GM23338 (cell line): ENCODE data around the gene BBS4. TPM values are rescaled to one million over a fixed set of nuclear protein-coding genes. Genes with fewer than 3 reads are reported as not detected.

Experiments
- ATAC-seq: fragments of 200-7000 bp; cut with Tn5 transposase; 3 replicates; pipeline ENCODE4 v1.9.1; 2020
- DNase-seq: peaks from one replicate; pipeline ENCODE4 v3.0.0-alpha.2; 2015; ENCODE audit warnings: low spot score
- H2AFZ ChIP-seq: fragments of 200-600 bp; sonication (generic); 2 replicates; pipeline ENCODE4 v1.8.0; 2016; ENCODE audit warnings: antibody characterized with exemption, mild to moderate bottlenecking, moderate library complexity
- H3F3A ChIP-seq: fragments of 200-600 bp; sonication (generic); replicated peaks from 2 replicates; pipeline ENCODE4 v1.8.0; 2017; ENCODE audit warnings: antibody characterized with exemption, mixed run types, low read depth
- H3K27ac ChIP-seq: fragments of 200-600 bp; sonication (generic); 2 replicates; pipeline ENCODE4 v1.6.1; 2016; ENCODE audit warnings: low read depth
- H3K27me3 ChIP-seq: fragments of 200-600 bp; sonication (generic); 2 replicates; pipeline ENCODE4 v1.8.0; 2016; ENCODE audit warnings: mild to moderate bottlenecking, mixed run types, moderate library complexity; ENCODE audit not compliant: insufficient read depth
- H3K36me3 ChIP-seq: fragments of 200-600 bp; sonication (generic); 2 replicates; pipeline ENCODE4 v1.8.0; 2016; ENCODE audit warnings: mild to moderate bottlenecking; ENCODE audit not compliant: insufficient read depth
- H3K4me1 ChIP-seq: fragments of 200-600 bp; sonication (generic); 2 replicates; pipeline ENCODE4 v1.8.0; 2016; ENCODE audit warnings: mild to moderate bottlenecking, moderate library complexity; ENCODE audit not compliant: insufficient read depth
- H3K4me2 ChIP-seq: fragments of 200-600 bp; sonication (generic); 2 replicates; pipeline ENCODE4 v1.7.1; 2017; ENCODE audit warnings: mixed run types
- H3K4me3 ChIP-seq: fragments of 200-600 bp; sonication (generic); 2 replicates; pipeline ENCODE4 v1.6.1; 2016; ENCODE audit warnings: mixed run types
- H3K79me2 ChIP-seq: fragments of 200-600 bp; sonication (generic); replicated peaks from 2 replicates; pipeline ENCODE4 v1.8.0; 2017; ENCODE audit warnings: mild to moderate bottlenecking; ENCODE audit not compliant: insufficient read depth
- H3K9me2 ChIP-seq: fragments of 200-600 bp; sonication (generic); 2 replicates; pipeline ENCODE4 v1.8.0; 2017; ENCODE audit not compliant: insufficient read depth
- H4K20me1 ChIP-seq: fragments of 200-600 bp; sonication (generic); replicated peaks from 2 replicates; pipeline ENCODE4 v1.8.0; 2017; ENCODE audit warnings: mild to moderate bottlenecking; ENCODE audit not compliant: insufficient read depth
- H3K27ac Mint-ChIP-seq: 2 replicates; pipeline ENCODE4 v1.8.0; 2020; ENCODE audit warnings: inconsistent platforms, mild to moderate bottlenecking, moderate library complexity, mixed read lengths
- H3K27me3 Mint-ChIP-seq: 3 replicates; pipeline ENCODE4 v1.8.0; 2022; ENCODE audit warnings: low read depth, mild to moderate bottlenecking, moderate library complexity, mixed read lengths, inconsistent platforms; ENCODE audit not compliant: insufficient read depth, poor library complexity
- H3K36me3 Mint-ChIP-seq: 3 replicates; pipeline ENCODE4 v1.8.0; 2021; ENCODE audit warnings: low read depth, mild to moderate bottlenecking, inconsistent platforms, moderate library complexity, mixed read lengths
- H3K4me1 Mint-ChIP-seq: 3 replicates; pipeline ENCODE4 v1.8.0; 2020; ENCODE audit warnings: mild to moderate bottlenecking, inconsistent platforms, mixed read lengths
- H3K4me3 Mint-ChIP-seq: 3 replicates; pipeline ENCODE4 v1.8.0; 2021; ENCODE audit warnings: moderate library complexity, mild to moderate bottlenecking, inconsistent platforms, mixed read lengths
- H3K9me3 Mint-ChIP-seq: 3 replicates; pipeline ENCODE4 v1.8.0; 2020; ENCODE audit warnings: moderate library complexity, mild to moderate bottlenecking, inconsistent platforms, mixed read lengths
- EZH2 ChIP-seq: fragments of 200-600 bp; sonication (generic); IDR thresholded peaks from one replicate; pipeline ENCODE4 v1.8.0; 2017; ENCODE audit warnings: antibody characterized with exemption, mild to moderate bottlenecking, low read depth; ENCODE audit not compliant: unreplicated experiment
- EZH2phosphoT487 ChIP-seq: fragments of 200-600 bp; sonication (generic); IDR thresholded peaks from one replicate; pipeline ENCODE4 v1.8.1; 2018; ENCODE audit warnings: antibody characterized with exemption; ENCODE audit not compliant: unreplicated experiment
- JUNB ChIP-seq: IDR thresholded peaks from one replicate; pipeline ENCODE4 v1.6.1; 2016; ENCODE audit warnings: antibody characterized with exemption; ENCODE audit not compliant: unreplicated experiment
- NANOG ChIP-seq: IDR thresholded peaks from 2 replicates; pipeline ENCODE4 v1.6.1; 2016; ENCODE audit warnings: antibody characterized with exemption, borderline replicate concordance
- POLR2AphosphoS5 ChIP-seq: IDR thresholded peaks from 2 replicates; pipeline ENCODE4 v1.6.1; 2016; ENCODE audit warnings: antibody characterized with exemption, low read depth
- STAT1 ChIP-seq: IDR thresholded peaks from one replicate; pipeline ENCODE4 v1.6.1; 2016; ENCODE audit warnings: antibody characterized with exemption; ENCODE audit not compliant: unreplicated experiment
- ZNF331 ChIP-seq: fragments of 250-450 bp; sonication (Bioruptor Pico); IDR thresholded peaks from 2 replicates; pipeline ENCODE4 v1.5.0; 2020; ENCODE audit warnings: low read depth, mild to moderate bottlenecking, moderate library complexity
- polyA plus RNA-seq: library from polyadenylated mRNA; unstranded; fragments of >200 nt; fragmentation: Nextera tagmentation; extraction: Ambion mirVana; gene quantifications from 2 replicates; pipeline ENCODE4 v1.2.1, GENCODE V29; 2016
- total RNA-seq: library from RNA; depleted of rRNA; stranded (reverse); fragments of >200 nt; shearing (Covaris generic); gene quantifications from 2 replicates; pipeline ENCODE4 v1.2.3, GENCODE V29; 2014
- TF ChIP-seq, protein P1 (sequence below): fragments of 250-450 bp; sonication (Bioruptor Pico); IDR thresholded peaks from 2 replicates; pipeline ENCODE4 v1.5.0; 2020; ENCODE audit warnings: mild to moderate bottlenecking, moderate library complexity
- TF ChIP-seq, protein P2 (sequence below): IDR thresholded peaks from 2 replicates; pipeline ENCODE4 v1.6.1; 2016; ENCODE audit warnings: antibody characterized with exemption
- TF ChIP-seq, protein P3 (sequence below), 2 experiments: fragments of 200-600 bp in 1 of 2; sonication (generic) in 1 of 2; conservative IDR thresholded peaks; 2 replicates each; pipeline versions ENCODE4 v1.5.1 to v1.6.1; 2016 to 2017; ENCODE audit warnings: antibody characterized with exemption in 2 of 2, low read depth in 2 of 2, mild to moderate bottlenecking in 2 of 2, moderate library complexity in 1 of 2

Gene BBS4
- total and polyA plus RNA-seq, 2 experiments from 2014 or later: 22.2 to 40.8 TPM

DNA sequence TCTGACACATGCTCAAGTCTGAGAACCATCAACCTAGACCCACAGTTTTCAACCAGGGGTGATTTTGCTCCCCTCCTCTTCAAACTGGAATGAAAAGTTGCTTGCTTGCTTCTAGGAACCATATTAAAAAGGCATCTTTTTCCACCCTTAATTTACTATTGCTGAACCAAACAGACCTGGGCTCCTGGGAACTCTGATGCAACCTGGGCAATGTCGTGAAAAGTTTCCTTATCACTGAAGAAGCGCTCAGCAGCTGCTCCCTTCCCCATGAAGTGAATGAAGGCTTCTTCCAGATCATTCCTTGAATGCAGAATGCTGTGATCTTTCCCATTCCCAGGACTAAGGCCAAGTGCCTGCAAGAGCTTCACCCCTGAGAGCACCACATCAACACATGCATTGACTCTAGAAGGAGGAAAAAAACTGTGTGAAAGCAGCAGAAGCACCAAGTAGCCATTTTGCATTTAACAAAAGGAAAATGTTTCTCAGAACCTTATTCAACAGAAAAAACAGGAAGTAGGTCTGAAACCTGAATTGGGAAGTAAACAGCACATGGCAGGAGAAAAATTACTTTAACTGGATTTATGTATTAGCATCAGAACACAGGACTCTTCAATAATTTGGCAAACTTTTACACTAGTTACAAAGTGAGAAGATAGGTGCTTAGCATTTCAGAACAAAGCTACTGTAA, 88.8 kb downstream of the BBS4 start:
- Mint-ChIP-seq H3K9me3 (no peaks in the 10 kb centered on the region), H3K4me1 (no peaks in the 10 kb centered on the region), H3K4me3 (no peak overlapping the region), H3K36me3 (peaks cover 23% of the 10 kb centered on the region), H3K27me3 (peaks cover 2% of the 10 kb centered on the region), H3K27ac (peak overlapping the region; percentile 56; the same call in 1 of the 2 replicates)
- H3K27ac ChIP-seq: 0 out of 2 replicates have a peak overlapping the region, but pooled peaks have one; percentile 39
- H3K4me2 ChIP-seq: no peak overlapping the region
- no peaks in the 10 kb centered on the region for H3K9me2 ChIP-seq
- peaks cover 52% of the 10 kb centered on the region for H3K79me2 ChIP-seq
- H3F3A ChIP-seq: no peaks in the 10 kb centered on the region
- no peak overlapping the region for H3K4me3 ChIP-seq
- peaks cover 12% of the 10 kb centered on the region for H3K36me3 ChIP-seq
- TF ChIP-seq EZH2 (no peak), NANOG (no peak), EZH2phosphoT487 (no peak)
- DNase-seq (no peak), ATAC-seq (no peak)
- no peaks in the 10 kb centered on the region for H3K27me3 ChIP-seq
- peaks cover 36% of the 10 kb centered on the region for H4K20me1 ChIP-seq
- no peak overlapping the region for H2AFZ ChIP-seq
- H3K4me1 ChIP-seq: no peaks in the 10 kb centered on the region

DNA sequence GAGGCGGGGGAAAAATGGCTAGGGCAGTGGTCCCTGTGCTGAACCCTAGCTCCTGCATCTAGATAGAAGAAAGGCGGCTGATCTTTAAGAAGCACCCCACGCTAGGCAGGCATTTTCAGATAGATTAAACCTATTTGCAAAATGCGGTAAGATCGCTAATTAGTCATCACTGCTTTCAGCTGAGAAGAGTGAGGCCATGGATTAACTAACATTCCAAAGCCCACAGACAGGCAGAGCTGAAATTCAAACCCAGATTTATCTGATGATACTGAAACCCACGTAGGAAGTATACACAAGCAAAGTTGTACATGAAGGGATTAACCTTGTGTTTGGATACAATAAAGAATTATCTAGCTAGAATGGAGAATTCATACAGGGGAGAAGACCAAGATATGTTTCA, 92.8 kb downstream of the BBS4 start:
- peaks cover 2% of the 10 kb centered on the region for H3K27me3 Mint-ChIP-seq
- no peak overlapping the region for H3K4me2 ChIP-seq
- H3F3A ChIP-seq: no peaks in the 10 kb centered on the region
- no peaks in the 10 kb centered on the region for H3K9me3 Mint-ChIP-seq
- H3K4me3 Mint-ChIP-seq: no peak overlapping the region
- peaks cover 11% of the 10 kb centered on the region for H3K36me3 Mint-ChIP-seq
- ATAC-seq (no peak), DNase-seq (no peak)
- H3K4me1 ChIP-seq: peaks cover 16% of the 10 kb centered on the region
- no peak overlapping the region for H2AFZ ChIP-seq
- H3K27me3 ChIP-seq: no peaks in the 10 kb centered on the region
- H3K79me2 ChIP-seq: peaks cover 87% of the 10 kb centered on the region
- H4K20me1 ChIP-seq: peaks cover 25% of the 10 kb centered on the region
- H3K36me3 ChIP-seq: peaks cover 3% of the 10 kb centered on the region
- H3K4me1 Mint-ChIP-seq: peaks cover 15% of the 10 kb centered on the region
- H3K27ac ChIP-seq: no peak overlapping the region
- no peak overlapping the region for H3K27ac Mint-ChIP-seq
- H3K9me2 ChIP-seq: no peaks in the 10 kb centered on the region
- no peak overlapping the region for H3K4me3 ChIP-seq
- TF ChIP-seq, protein P1, sequence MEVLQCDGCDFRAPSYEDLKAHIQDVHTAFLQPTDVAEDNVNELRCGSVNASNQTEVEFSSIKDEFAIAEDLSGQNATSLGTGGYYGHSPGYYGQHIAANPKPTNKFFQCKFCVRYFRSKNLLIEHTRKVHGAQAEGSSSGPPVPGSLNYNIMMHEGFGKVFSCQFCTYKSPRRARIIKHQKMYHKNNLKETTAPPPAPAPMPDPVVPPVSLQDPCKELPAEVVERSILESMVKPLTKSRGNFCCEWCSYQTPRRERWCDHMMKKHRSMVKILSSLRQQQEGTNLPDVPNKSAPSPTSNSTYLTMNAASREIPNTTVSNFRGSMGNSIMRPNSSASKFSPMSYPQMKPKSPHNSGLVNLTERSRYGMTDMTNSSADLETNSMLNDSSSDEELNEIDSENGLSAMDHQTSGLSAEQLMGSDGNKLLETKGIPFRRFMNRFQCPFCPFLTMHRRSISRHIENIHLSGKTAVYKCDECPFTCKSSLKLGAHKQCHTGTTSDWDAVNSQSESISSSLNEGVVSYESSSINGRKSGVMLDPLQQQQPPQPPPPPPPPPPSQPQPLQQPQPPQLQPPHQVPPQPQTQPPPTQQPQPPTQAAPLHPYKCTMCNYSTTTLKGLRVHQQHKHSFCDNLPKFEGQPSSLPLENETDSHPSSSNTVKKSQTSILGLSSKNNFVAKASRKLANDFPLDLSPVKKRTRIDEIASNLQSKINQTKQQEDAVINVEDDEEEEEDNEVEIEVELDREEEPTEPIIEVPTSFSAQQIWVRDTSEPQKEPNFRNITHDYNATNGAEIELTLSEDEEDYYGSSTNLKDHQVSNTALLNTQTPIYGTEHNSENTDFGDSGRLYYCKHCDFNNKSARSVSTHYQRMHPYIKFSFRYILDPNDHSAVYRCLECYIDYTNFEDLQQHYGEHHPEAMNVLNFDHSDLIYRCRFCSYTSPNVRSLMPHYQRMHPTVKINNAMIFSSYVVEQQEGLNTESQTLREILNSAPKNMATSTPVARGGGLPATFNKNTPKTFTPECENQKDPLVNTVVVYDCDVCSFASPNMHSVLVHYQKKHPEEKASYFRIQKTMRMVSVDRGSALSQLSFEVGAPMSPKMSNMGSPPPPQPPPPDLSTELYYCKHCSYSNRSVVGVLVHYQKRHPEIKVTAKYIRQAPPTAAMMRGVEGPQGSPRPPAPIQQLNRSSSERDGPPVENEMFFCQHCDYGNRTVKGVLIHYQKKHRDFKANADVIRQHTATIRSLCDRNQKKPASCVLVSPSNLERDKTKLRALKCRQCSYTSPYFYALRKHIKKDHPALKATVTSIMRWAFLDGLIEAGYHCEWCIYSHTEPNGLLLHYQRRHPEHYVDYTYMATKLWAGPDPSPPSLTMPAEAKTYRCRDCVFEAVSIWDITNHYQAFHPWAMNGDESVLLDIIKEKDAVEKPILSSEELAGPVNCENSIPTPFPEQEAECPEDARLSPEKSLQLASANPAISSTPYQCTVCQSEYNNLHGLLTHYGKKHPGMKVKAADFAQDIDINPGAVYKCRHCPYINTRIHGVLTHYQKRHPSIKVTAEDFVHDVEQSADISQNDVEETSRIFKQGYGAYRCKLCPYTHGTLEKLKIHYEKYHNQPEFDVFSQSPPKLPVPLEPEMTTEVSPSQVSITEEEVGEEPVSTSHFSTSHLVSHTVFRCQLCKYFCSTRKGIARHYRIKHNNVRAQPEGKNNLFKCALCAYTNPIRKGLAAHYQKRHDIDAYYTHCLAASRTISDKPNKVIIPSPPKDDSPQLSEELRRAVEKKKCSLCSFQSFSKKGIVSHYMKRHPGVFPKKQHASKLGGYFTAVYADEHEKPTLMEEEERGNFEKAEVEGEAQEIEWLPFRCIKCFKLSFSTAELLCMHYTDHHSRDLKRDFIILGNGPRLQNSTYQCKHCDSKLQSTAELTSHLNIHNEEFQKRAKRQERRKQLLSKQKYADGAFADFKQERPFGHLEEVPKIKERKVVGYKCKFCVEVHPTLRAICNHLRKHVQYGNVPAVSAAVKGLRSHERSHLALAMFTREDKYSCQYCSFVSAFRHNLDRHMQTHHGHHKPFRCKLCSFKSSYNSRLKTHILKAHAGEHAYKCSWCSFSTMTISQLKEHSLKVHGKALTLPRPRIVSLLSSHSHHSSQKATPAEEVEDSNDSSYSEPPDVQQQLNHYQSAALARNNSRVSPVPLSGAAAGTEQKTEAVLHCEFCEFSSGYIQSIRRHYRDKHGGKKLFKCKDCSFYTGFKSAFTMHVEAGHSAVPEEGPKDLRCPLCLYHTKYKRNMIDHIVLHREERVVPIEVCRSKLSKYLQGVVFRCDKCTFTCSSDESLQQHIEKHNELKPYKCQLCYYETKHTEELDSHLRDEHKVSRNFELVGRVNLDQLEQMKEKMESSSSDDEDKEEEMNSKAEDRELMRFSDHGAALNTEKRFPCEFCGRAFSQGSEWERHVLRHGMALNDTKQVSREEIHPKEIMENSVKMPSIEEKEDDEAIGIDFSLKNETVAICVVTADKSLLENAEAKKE: no peak
- TF ChIP-seq JUNB: no peak
- TF ChIP-seq EZH2: no peak
- no peak for TF ChIP-seq POLR2AphosphoS5
- TF ChIP-seq EZH2phosphoT487: no peak
- no peak for TF ChIP-seq NANOG
- TF ChIP-seq, protein P2, sequence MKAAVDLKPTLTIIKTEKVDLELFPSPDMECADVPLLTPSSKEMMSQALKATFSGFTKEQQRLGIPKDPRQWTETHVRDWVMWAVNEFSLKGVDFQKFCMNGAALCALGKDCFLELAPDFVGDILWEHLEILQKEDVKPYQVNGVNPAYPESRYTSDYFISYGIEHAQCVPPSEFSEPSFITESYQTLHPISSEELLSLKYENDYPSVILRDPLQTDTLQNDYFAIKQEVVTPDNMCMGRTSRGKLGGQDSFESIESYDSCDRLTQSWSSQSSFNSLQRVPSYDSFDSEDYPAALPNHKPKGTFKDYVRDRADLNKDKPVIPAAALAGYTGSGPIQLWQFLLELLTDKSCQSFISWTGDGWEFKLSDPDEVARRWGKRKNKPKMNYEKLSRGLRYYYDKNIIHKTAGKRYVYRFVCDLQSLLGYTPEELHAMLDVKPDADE: no peak
- no peak for TF ChIP-seq STAT1
- no peak for TF ChIP-seq ZNF331 (CRISPR knock-in tag)
- TF ChIP-seq, protein P3, sequence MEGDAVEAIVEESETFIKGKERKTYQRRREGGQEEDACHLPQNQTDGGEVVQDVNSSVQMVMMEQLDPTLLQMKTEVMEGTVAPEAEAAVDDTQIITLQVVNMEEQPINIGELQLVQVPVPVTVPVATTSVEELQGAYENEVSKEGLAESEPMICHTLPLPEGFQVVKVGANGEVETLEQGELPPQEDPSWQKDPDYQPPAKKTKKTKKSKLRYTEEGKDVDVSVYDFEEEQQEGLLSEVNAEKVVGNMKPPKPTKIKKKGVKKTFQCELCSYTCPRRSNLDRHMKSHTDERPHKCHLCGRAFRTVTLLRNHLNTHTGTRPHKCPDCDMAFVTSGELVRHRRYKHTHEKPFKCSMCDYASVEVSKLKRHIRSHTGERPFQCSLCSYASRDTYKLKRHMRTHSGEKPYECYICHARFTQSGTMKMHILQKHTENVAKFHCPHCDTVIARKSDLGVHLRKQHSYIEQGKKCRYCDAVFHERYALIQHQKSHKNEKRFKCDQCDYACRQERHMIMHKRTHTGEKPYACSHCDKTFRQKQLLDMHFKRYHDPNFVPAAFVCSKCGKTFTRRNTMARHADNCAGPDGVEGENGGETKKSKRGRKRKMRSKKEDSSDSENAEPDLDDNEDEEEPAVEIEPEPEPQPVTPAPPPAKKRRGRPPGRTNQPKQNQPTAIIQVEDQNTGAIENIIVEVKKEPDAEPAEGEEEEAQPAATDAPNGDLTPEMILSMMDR (conservative IDR thresholded peaks at IDR 0.05; ENCODE audit: low read depth in 2 of 2): no peak
